DMS153 treated with DMSO at 0.1 percent for 48 hours (cell line): ENCODE measurements around the gene MDM2.
"Not testable (repeated sequence)": the region's sequence is repeated elsewhere in the genome, so short reads cannot be mapped to it uniquely, and the experiment has no call there.

Source experiments
- DNase-seq: peaks from one replicate; lab custom pipeline; 2025; ENCODE audit not compliant: unreplicated experiment; lab: John Stamatoyannopoulos, UW

The MDM2 gene

DNA sequence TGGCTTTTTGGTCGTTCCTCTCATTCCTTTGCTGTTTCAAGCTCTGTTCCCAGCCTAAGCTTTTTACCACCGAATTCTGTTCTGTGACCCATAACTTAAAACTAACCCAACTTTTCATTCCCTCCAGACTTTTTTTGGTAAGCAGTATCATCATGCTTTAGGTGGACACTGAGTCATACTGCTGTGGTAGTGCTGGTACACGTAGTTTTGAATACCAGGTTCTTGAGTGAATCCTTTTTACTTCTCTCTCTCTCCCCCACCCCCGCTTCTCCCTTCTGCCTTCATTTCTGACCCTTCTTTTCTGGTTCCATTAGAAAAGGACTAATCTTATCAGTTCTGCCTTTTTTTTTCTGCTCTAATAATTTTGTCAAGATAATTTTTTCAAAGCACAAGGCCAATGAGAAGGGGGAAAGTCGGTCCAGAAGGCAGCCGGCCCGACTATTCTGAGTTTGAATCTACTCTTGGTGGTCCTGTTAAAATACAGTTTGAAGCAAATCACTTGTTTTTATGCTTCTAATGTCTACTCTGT is 2.3 kb upstream of the MDM2 start:
- no peak for DNase-seq

DNA sequence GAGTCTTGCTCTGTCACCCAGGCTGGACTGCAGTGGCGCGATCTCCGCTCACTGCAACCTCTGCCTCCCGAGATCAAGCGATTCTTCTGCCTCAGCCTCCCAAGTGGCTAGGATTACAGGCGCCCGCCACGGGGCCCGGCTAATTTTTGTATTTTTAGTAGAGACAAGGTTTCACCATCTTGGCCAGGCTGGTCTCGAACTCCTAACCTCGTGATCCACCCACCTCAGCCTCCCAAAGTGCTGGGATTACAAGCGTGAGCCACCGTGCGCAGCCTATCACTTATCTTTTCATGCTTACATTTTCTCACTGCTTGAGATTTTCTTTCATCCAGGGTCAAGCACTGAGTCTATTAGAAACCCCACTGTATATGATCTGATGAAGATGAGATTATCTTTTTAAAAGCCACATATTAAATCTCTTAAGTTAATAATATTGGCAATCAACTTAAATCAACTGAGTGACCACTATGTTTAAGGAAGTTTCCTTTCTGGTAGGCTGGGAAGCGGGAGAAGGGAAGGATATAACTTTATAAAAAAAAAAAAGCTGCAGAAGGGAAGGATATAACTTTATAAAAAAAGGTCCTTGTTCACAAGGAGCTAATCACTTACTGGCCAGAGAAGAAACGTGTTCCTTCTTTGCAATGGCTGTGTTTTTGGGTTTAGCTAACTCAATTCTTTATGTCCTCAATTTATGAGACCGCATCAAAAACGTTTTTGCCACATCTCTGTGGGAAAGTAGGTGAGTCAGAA is 1.3 kb upstream of the MDM2 start:
- DNase-seq, result no peak

DNA sequence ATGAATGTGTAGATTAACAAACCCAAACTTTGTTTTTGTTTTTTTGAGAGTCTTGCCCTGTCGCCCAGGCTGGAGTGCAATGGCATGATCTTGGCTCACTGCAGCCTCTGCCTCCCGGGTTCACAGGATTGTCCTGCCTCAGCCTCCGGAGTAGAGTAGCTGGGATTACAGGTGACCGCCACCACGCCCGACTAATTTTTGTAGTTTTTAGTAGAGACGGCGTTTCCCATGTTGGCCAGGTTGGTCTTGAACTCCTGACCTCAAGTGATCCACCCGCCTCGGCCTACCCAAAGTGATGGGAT is 752 bp upstream of the MDM2 start:
- DNase-seq, result not testable (repeated sequence)

DNA sequence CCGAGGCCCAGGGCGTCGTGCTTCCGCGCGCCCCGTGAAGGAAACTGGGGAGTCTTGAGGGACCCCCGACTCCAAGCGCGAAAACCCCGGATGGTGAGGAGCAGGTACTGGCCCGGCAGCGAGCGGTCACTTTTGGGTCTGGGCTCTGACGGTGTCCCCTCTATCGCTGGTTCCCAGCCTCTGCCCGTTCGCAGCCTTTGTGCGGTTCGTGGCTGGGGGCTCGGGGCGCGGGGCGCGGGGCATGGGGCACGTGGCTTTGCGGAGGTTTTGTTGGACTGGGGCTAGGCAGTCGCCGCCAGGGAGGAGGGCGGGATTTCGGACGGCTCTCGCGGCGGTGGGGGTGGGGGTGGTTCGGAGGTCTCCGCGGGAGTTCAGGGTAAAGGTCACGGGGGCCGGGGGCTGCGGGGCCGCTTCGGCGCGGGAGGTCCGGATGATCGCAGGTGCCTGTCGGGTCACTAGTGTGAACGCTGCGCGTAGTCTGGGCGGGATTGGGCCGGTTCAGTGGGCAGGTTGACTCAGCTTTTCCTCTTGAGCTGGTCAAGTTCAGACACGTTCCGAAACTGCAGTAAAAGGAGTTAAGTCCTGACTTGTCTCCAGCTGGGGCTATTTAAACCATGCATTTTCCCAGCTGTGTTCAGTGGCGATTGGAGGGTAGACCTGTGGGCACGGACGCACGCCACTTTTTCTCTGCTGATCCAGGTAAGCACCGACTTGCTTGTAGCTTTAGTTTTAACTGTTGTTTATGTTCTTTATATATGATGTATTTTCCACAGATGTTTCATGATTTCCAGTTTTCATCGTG is 612 bp downstream of the MDM2 start:
- DNase-seq, result peak; percentile 92

DNA sequence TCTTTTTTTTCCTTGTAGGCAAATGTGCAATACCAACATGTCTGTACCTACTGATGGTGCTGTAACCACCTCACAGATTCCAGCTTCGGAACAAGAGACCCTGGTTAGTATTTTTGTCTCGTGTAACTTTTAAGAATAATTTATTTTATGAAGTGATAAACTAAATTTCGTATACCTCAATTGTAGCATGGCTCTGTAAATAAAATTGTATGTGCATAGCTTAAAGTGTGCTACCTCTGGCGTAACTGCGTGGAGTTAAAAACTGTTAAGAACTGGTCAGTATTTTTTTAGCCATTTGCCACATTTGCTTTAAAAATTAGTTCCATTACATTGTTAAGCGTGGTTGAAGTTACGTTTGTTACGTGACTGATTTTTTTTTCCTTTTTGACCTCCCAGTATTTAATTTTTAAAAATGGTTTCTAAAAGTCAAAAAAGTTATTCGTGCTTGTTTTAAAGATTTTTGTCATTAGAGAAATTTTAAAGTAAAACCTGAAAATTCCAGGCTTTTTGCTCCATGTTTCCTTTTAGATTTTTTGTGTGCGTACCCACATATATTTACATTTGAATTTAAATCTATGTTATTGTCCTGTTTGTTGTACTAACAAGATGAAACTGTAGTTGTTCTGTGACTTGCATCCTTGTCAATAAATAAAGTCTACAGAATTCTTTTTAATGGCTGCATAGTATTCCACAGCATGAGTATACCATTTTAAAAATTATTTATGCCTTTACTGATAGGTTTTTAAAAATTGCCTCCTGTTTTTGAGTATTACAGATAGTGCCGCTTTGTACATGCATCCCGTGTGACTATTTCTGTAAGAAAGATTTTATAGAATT is 1.4 kb downstream of the MDM2 start:
- no peak for DNase-seq

DNA sequence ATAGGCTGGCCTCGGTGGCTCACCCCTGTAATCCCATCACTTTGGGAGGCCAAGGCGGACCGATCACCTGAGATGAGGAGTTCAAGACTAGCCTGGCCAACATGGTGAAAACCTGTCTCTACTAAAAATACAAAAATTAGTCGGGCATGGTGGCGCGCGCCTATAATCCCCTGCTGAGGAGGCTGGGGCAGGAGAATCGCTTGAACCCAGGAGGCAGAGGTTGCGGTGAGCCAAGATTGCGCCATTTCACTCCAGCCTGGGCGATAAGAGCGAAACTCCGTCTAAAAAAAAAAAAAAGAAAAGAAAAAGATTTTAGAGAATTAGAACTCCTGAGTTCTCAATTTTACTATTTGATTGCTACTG is 2.0 kb downstream of the MDM2 start:
- DNase-seq, result not testable (repeated sequence)

DNA sequence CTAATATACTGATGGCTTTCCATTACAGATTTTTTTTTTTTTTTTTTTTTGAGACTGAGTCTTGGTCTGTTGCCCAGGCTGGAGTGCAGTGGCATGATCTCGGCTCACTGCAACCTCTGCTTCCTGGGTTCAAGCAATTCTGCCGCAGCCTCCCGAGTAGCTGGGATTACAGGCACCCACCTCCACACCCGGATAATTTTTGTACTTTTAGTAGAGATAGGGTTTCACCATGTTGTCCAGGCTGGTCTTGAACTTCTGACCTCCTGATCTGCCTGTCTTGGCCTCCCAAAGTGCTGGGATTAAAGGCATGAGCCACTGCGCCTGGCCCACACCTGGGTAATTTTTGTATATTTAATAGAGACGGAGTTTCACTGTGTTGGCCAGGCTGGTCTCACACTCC is 3.6 kb downstream of the MDM2 start:
- not testable (repeated sequence) for DNase-seq

DNA sequence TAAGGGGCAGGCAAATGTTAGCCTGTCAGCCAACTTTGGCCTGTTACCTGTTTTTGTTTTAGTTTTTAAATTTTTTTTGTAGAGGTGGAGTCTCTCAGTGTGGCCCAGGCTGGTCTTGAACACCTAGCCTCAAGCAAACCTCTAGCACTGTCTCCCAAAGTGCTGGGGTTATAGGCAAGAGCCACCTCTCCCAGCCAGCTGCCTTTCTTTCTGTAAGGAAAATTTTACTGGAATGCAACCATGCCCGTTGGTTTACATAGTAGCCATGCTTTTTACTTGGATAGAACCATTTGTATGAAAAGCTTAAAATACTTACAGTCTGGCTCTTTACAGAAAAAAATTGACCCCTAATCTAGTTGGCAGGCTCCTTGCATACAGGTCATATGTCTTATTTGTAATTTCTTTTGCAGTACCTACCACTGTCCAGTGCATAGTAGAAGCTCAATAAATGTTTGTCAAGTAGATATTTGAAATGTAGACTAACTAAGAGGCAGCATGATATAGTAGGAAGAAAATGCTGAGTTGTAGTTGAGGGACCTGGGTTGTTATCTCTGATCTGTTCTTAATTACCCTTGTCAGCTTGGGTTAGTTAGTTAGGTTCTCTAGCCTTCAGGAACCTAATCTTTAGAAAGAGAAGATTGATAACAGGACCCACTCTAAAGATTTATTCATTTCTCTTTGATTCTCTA is 4.7 kb downstream of the MDM2 start:
- DNase-seq, result no peak

DNA sequence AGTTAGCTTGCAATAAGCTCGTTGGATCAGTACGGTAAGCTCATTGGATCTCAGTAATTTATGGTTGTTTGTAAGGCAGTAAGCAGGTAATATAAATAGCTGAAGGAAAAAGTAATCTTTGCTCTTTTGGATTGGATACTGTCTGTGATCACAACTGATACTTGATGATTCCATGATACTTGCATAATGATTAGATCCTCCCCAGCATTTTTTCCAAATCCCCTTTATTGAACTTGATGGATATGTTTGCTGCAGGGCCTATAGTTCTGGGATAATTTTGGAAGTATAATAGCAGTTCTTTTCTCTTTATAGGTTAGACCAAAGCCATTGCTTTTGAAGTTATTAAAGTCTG is 5.2 kb downstream of the MDM2 start:
- no peak for DNase-seq

DNA sequence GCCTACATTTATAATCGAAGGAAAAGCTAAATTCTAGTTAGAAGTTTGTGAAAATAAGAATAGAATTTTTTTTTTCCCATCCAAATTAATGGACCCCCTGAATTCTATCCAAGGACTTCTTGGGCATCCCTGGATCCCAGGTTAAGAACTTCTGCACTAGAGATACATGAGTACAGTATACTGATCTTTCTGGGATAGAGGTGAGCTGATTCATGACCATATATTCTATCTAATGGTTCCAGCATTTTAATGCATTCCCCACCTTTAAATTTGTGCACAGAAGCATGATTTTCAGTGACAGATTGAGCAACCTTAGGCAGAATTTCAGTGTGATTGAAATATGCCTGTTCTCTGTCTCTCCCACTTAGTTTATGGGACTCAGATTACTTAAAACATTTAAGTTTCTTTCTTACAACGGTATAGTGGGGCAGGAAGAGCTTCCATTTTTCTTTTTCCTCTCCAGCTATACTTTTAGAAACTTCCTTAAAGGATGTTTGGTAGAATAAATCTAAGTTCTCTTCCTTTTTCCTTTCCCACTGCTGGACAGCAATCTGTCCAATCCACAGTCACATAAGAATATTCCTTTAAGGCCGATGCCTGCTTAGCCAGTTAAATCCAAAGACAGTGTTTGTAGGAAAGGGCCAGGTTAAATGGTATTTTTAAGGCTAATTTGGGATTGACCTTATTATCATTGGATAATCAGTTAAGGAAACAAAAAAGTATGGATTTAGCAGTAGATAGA is 6.7 kb downstream of the MDM2 start:
- no peak for DNase-seq

DNA sequence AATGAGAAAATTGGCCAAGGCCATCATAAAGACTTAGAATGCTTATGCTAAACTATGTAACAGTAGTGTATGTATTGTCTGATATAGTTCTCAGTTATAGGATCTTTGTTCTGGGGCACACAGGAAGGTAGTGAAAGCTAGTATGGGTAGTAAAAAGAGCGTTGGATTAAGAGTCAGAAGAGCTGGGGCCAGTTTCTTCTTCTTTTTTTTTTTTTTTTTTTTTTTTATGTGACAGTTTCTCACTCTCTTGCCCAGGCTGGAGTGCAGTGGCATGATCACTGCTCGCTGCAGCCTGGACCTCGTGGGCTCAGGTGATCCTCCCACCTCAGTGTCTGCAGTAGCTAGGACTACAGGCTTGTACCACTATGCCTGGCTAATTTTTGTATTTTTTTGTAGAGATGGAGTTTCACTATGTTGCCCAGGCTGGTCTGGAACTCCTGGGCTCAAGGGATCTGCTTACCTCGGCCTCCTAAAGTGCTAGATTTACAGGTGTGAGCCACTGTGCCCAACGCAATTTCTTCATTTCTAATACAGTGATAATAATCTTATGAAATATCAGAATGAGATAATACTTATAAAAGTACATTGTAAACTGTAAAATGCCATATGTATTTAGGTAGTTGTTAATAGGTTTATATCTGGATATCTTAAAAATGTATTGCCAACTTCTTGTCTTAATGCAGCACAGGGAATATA is 7.4 kb downstream of the MDM2 start:
- no peak for DNase-seq

DNA sequence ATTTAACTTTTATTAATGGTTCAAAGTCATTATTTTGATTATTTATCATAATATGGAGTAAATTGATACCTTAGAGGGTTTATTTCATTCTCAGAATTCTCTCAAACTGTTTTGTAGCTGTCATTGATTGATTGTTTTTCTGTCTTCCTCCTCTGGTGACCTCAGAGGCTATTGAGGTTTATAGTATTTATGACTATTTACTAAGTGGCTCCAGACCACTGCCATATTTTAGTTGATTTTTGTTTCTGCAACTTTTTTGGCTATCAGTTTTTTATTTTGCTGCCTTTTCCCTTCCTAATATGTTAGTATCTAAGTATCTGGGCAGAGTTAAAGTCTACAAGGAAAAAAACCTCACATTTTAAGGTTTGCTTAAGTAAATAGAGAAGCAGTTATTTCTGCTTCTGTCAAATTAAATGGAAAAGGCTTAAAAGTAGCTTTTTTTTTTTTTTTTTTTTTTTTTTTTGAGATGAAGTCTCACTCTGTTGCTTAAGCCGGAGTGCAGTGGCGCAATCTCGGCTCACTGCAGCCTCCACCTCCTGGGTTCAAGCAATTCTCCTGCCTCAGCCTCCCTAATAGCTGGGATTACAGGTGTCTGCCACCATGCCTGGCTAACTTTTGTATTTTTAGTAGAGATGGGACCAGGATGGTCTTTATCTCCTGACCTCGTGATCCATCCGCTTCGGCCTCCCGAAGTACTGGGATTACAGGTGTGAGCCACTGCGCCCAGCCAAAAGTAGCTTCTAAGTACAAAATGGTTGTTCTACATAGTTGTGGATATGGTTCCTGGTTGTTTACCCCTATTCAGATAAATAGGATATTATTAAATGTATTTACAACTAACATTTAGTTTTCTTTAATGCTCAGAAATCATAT is 8.2 kb downstream of the MDM2 start:
- no peak for DNase-seq

DNA sequence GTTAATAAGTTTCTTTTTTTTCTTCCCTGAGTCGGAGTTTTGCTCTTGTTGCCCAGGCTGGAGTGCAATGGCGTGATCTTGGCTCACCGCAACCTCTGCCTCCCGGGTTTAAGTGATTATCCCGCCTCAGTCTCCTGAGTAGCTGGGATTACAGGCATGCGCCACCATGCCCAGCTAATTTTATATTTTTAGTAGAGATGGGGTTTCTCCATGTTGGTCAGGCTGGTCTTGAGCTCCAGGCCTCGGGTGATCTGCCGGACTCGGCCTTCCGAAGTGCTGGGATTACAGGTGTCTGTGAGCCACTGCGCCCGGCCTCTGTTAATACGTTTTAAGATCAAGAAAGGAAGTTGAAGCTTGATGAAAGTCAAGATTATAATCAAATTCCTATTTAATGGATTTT is 11.5 kb downstream of the MDM2 start:
- DNase-seq, result not testable (repeated sequence)

DNA sequence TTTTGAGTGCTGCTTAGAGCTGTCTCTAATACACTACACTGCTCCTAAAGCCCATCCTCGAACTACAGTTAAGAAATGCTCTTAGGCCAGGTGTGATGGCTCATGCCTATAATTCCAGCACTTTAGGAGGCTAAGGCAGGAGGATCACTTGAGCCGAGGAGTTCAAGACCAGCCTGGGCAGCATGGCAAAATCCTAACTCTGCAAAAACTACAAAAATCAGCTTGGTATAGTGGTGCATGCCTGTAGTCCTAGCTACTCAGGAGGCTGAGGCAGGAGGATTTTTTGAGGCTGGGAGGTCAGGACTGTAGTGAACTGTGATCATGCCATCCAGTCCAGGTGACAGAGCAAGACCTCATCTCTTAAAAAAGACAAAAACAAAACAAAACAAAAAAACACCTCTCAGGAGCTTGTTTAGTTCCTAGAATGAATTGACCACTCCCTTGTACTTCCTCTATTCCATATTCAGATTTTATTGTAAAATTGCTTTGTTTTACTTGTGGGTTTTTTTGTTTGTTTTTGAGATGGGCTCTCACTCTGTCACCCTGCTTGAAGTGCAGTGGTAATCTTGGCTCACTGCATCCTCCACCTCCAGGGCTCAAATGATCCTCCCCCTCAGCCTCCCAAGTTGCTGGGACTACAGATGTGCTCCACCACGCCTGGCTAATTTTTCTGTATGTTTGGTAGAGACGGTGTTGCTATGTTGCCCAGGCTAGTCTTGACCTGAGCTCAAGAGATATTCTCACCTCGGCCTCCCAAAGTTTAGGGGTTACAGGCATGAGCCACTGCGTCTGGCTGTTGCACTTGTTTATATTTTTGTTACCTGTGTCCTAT is 13.6 kb downstream of the MDM2 start:
- DNase-seq, result no peak

DNA sequence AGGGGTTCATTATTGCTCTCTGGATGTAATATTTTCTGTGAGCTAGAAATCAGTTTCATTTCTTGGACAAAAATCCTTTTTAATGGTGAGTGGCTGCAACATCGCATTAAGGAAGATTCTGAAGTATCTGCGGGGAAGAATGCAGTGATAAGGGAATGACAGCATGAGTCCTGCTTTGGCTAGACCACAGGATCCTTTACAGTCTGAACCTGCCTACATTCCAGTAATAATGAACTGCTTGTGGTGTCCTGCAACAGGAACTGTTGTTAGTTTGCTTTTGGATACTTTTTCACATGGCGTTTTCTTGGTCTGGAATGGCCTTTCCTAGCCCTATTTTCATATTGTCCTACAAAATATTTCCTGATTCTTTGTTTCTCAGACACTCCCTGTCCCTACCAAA is 15.7 kb downstream of the MDM2 start:
- no peak for DNase-seq

DNA sequence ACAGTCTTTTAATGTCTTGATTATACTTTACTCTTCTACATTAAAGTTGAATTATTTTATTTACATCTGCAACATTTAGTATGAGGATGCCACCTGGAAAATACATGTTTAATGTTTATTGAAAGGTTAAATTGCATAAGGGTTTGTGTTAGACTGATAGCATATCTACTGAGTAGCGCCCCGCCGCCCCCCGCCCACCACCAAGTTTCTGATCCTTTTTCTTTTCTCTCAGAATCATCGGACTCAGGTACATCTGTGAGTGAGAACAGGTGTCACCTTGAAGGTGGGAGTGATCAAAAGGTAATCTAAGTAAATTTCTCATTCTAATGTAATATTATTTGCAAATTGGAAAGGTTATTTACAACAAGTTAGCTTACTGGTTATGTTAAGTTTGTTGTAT is 16.2 kb downstream of the MDM2 start:
- no peak for DNase-seq

DNA sequence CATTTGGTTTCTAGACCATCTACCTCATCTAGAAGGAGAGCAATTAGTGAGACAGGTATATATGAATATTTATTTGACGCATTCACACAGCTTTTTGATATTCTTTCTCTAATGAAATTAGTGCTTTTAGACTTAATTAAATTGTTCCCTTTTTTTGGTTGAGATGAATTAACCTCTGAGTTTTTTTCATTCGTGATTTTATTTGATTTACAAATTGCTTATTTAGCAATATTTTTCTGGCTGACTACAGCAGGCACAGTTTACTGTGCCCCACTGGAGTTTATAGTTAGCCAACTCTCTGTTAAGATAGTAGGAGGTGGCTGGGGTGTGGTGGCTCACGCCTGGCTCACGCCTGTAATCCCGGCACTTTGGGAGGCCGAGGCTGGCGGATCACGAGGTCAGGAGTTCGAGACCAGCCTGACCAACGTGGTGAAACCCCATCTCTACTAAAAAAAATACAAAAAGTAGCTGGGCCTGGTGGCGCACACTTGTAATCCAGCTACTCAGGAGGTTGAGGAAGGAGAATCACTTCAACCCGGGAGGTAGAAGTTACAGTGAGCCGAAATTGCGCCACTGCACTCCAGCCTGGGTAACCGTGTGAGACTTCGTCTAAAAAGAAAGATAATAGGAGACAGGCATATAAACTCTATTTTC is 16.7 kb downstream of the MDM2 start:
- no peak for DNase-seq
